Fibroblast of lung (primary cell): ENCODE results near the gene ABO. TPM values are rescaled to one million over a fixed set of nuclear protein-coding genes. Genes with fewer than 3 reads are reported as not detected.
"Not testable (repeated sequence)": the region's sequence is repeated elsewhere in the genome, so short reads cannot be mapped to it uniquely, and the experiment has no call there.

Source experiments
- DNase-seq, 2 donors: peaks; one replicate each; pipeline versions ENCODE4 v3.0.0 to v3.0.0-alpha.2; 2010; ENCODE audit warnings: low read depth in 2 of 2
- H2AFZ ChIP-seq: 2 replicates; pipeline ENCODE4 v1.5.1; 2012; ENCODE audit warnings: low read length, control low read depth, inconsistent platforms
- H3K27ac ChIP-seq: 2 replicates; pipeline ENCODE4 v1.5.1; 2011; ENCODE audit warnings: low read length, control low read depth; ENCODE audit not compliant: insufficient read depth
- H3K27me3 ChIP-seq: 2 replicates; pipeline ENCODE4 v1.5.1; 2011; ENCODE audit warnings: mild to moderate bottlenecking, low read length; ENCODE audit not compliant: control insufficient read depth, insufficient read depth
- H3K36me3 ChIP-seq: 2 replicates; pipeline ENCODE4 v1.5.1; 2011; ENCODE audit warnings: low read length; ENCODE audit not compliant: control insufficient read depth, insufficient read depth
- H3K4me1 ChIP-seq: 2 replicates; pipeline ENCODE4 v1.5.1; 2011; ENCODE audit warnings: low read length; ENCODE audit not compliant: control insufficient read depth, insufficient read depth; ENCODE audit errors: extremely low read depth
- H3K4me2 ChIP-seq: 2 replicates; pipeline ENCODE4 v1.5.1; 2011; ENCODE audit warnings: low read length, control low read depth; ENCODE audit not compliant: insufficient read depth; ENCODE audit errors: extremely low read depth
- H3K4me3 ChIP-seq, 4 experiments: fragments of 200-600 bp in 1 of 4; sonication (generic) in 1 of 4; replicated peaks in 1 of 4; 2 replicates each; pipeline ENCODE4 v1.5.1; 2011 to 2016; ENCODE audit warnings: low read length in 4 of 4, low read depth in 3 of 4, mild to moderate bottlenecking in 3 of 4, control low read depth in 2 of 4, inconsistent platforms in 1 of 4, mixed read lengths in 1 of 4; ENCODE audit not compliant: insufficient read depth in 1 of 4; ENCODE audit errors: control extremely low read depth in 1 of 4
- H3K79me2 ChIP-seq: 2 replicates; pipeline ENCODE4 v1.5.1; 2012; ENCODE audit warnings: mild to moderate bottlenecking, low read length, inconsistent platforms; ENCODE audit not compliant: control insufficient read depth, insufficient read depth
- H3K9ac ChIP-seq: 2 replicates; pipeline ENCODE4 v1.5.1; 2011; ENCODE audit warnings: mild to moderate bottlenecking, low read length, control low read depth; ENCODE audit not compliant: insufficient read depth
- H3K9me3 ChIP-seq: 2 replicates; pipeline ENCODE4 v1.5.1; 2012; ENCODE audit warnings: low read depth, low read length; ENCODE audit not compliant: control insufficient read depth, insufficient read depth
- H4K20me1 ChIP-seq: 2 replicates; pipeline ENCODE4 v1.5.1; 2011; ENCODE audit warnings: low read length; ENCODE audit not compliant: control insufficient read depth, insufficient read depth; ENCODE audit errors: extremely low read depth
- CTCF ChIP-seq, 2 donors: IDR thresholded peaks in 1 of 2; conservative IDR thresholded peaks in 1 of 2; 1 replicate in 1 of 2; 2 replicates in 1 of 2; pipeline ENCODE4 v1.5.1; 2011 to 2012; ENCODE audit warnings: low read length in 2 of 2, control low read depth in 1 of 2, inconsistent platforms in 1 of 2, low read depth in 1 of 2, mild to moderate bottlenecking in 1 of 2
- EZH2 ChIP-seq: IDR thresholded peaks from 2 replicates; pipeline ENCODE4 v1.5.1; 2012; ENCODE audit warnings: low read length, control low read depth, mild to moderate bottlenecking; ENCODE audit errors: missing control alignments
- polyA plus RNA-seq, 2 donors: library from polyadenylated mRNA; depleted of rRNA in 1 of 2; stranded (reverse) in 1 of 2; unstranded in 1 of 2; fragments of >200 nt; gene quantifications; 2 replicates each; pipeline ENCODE4 v1.2.1, GENCODE V29; 2011 to 2012; ENCODE audit warnings: missing spikeins in 1 of 2
- total RNA-seq: library from RNA; depleted of rRNA; stranded (reverse); fragments of >200 nt; gene quantifications from 2 replicates; pipeline ENCODE4 v1.2.1, GENCODE V29; 2014

The ABO gene
- total and polyA plus RNA-seq, 2 donors (not counting 1 experiment from before 2014, with no cell fraction given): not detected

- Histone ChIP-seq H2AFZ (peak overlapping the region; percentile 78), H3K9me3 (no peaks in the 10 kb centered on the region), H3K4me2 (peak overlapping the region; percentile 54), H3K9ac (no peak overlapping the region), H3K36me3 (no peaks in the 10 kb centered on the region), H4K20me1 (no peaks in the 10 kb centered on the region), H3K4me3 (peak overlapping the region in 1 of 4 experiments; percentile 14), H3K27ac (no peak overlapping the region), H3K27me3 (no peaks in the 10 kb centered on the region), H3K4me1 (no peaks in the 10 kb centered on the region), H3K79me2 (no peaks in the 10 kb centered on the region)
- DNase-seq: peak; percentile 16 to 32
- TF ChIP-seq EZH2 (no peak), CTCF (conservative IDR thresholded peaks at IDR 0.05 in 1 of 2, IDR thresholded peaks at IDR 0.05 in 1 of 2; ENCODE audit: low read depth in 1 of 2, low read length in 2 of 2) (peak; percentile 33 to 58)
Observed at GRCh38 chr9:133238851-133239532, 36.0 kb downstream of the ABO start.

- DNase-seq: peak; percentile 6
- H3K4me1 ChIP-seq: no peaks in the 10 kb centered on the region
- H2AFZ ChIP-seq: peak overlapping the region; percentile 78
- H3K36me3 ChIP-seq: no peaks in the 10 kb centered on the region
- H4K20me1 ChIP-seq: no peaks in the 10 kb centered on the region
- H3K4me3 ChIP-seq: peak overlapping the region in 2 of 4 experiments; percentile 14 to 17
- H3K9ac ChIP-seq: no peak overlapping the region
- no peaks in the 10 kb centered on the region for H3K9me3 ChIP-seq
- H3K4me2 ChIP-seq: peak overlapping the region; percentile 54
- TF ChIP-seq EZH2 (no peak), CTCF (conservative IDR thresholded peaks at IDR 0.05 in 1 of 2, IDR thresholded peaks at IDR 0.05 in 1 of 2; ENCODE audit: low read depth in 1 of 2, low read length in 2 of 2) (no peak)
- no peaks in the 10 kb centered on the region for H3K27me3 ChIP-seq
- H3K79me2 ChIP-seq: no peaks in the 10 kb centered on the region
- H3K27ac ChIP-seq: no peak overlapping the region
Observed at GRCh38 chr9:133238272-133238850, 36.6 kb downstream of the ABO start.

DNA sequence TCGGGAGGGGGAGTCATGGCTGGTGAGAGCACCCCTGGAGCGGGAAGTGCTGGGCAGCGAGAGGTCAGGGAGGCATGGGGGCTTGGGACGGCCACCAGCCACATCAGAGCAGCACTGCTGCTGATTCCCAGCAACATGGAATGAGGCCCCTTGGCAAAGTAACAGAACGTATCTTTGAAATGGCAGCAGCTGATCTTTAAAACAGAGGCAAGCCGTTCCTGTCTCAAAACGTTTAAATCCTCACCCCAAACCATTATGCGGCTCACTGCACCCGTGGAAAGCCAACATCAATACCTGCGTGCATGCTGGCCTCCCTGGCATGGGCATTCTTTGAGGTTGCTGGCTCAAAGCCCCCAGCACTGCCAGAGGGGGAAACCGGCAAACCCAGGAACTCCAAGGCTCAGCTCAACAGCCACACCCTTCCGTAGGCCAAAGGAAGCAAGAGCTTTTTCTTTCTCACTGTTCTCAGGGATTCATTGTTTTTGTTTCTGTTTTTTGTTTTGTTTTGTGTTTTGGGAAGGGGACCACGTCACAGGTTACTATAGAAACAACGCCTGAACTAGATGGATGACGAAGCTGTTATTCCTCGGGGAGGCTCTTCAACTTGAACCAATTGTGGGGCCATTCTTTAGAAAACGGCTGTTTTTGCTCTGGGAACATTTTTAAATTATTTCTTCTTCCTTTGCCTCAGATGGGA lies 37.8 kb downstream of the ABO start:
- Histone ChIP-seq H3K36me3 (no peaks in the 10 kb centered on the region), H3K79me2 (no peaks in the 10 kb centered on the region), H3K4me1 (no peaks in the 10 kb centered on the region), H3K9me3 (no peaks in the 10 kb centered on the region), H4K20me1 (no peaks in the 10 kb centered on the region), H3K27me3 (no peaks in the 10 kb centered on the region), H2AFZ (no peak overlapping the region), H3K4me3 (no peak overlapping the region), H3K4me2 (no peak overlapping the region), H3K9ac (no peak overlapping the region), H3K27ac (no peak overlapping the region)
- peak in 1 of 2 donors; percentile 12 for DNase-seq
- no peak for TF ChIP-seq EZH2
- TF ChIP-seq CTCF (conservative IDR thresholded peaks at IDR 0.05 in 1 of 2, IDR thresholded peaks at IDR 0.05 in 1 of 2; ENCODE audit: low read depth in 1 of 2, low read length in 2 of 2): no peak

DNA sequence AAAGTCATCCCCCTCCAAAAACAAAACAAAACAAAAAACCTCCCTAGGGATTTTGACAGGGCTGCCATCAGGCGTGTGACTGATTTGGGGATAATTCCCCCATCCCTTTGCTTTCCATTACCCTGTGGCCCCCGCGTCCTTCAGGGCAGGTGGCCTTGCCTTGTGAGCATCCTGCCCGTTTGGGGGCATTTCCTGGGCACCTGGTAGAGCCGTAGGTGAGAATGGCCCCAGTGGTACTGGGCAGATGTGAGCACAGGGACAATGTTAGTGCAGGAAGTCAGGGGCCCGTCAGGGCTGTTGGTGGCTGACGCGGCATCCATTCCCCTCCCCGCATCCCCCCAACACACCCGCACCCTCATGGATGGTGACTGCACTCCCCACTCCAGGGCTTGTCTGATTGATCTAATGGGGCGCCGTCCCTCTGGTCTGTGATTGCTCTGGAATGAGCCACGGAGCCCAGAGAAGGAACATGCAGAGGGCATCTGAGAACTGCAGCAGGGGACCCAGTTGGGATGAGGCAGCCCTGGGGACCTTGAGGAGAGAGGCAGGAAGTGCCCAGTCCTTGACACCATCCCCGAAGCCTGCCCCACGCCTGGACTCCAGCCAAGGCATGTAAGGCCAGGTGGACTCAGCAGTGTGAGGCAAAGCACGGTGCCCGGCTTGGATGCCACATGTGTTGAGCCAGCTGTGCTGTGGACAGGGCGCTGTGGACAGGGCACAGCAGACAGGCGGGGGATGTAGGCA lies 38.5 kb downstream of the ABO start:
- DNase-seq, H4K20me1 ChIP-seq, H3K4me2 ChIP-seq, H3K9me3 ChIP-seq, H3K36me3 ChIP-seq, H3K79me2 ChIP-seq, H2AFZ ChIP-seq, H3K4me1 ChIP-seq, H3K27me3 ChIP-seq, H3K27ac ChIP-seq, H3K9ac ChIP-seq, H3K4me3 ChIP-seq: not testable (repeated sequence)
